Type B pancreatic cell (in vitro differentiated cells): Measurements from ENCODE around the gene FUT8. TPM values are rescaled to one million over a fixed set of nuclear protein-coding genes. Genes with fewer than 3 reads are reported as not detected.

Experiments used
- DNase-seq: peaks from one replicate; pipeline ENCODE4 v3.0.0; 2021; ENCODE audit warnings: mixed read lengths; ENCODE audit not compliant: unreplicated experiment; ENCODE audit errors: extremely low spot score
- H3K27ac Mint-ChIP-seq: 2 replicates; pipeline ENCODE4 v1.8.0; 2021; ENCODE audit warnings: mild to moderate bottlenecking, mixed read lengths
- H3K27me3 Mint-ChIP-seq: 2 replicates; pipeline ENCODE4 v1.8.0; 2021; ENCODE audit warnings: mixed read lengths
- H3K36me3 Mint-ChIP-seq: 2 replicates; pipeline ENCODE4 v1.8.0; 2021; ENCODE audit warnings: mixed read lengths
- H3K4me1 Mint-ChIP-seq: one replicate; pipeline ENCODE4 v1.8.0; 2021; ENCODE audit warnings: mixed read lengths; ENCODE audit not compliant: unreplicated experiment
- H3K4me3 Mint-ChIP-seq: 2 replicates; pipeline ENCODE4 v1.8.0; 2021; ENCODE audit warnings: mild to moderate bottlenecking, mixed read lengths
- H3K9me3 Mint-ChIP-seq: 2 replicates; pipeline ENCODE4 v1.8.0; 2021; ENCODE audit warnings: mixed read lengths
- CTCF ChIP-seq: fragments of 200-600 bp; sonication (generic); conservative IDR thresholded peaks from 2 replicates; pipeline ENCODE4 v1.5.0; 2021; ENCODE audit warnings: antibody characterized with exemption, mild to moderate bottlenecking
- long read RNA-seq: library from polyadenylated mRNA; unstranded; transcript quantifications from one replicate; pipeline ENCODE4 v2.0.0, GENCODE V29; 2020
- total RNA-seq: library from RNA; stranded (reverse); gene quantifications from 2 replicates; pipeline ENCODE4 v1.2.1, GENCODE V29; 2021; ENCODE audit warnings: low replicate concordance

The FUT8 gene
- total RNA-seq, result 50.9 and 67.4 TPM in 2 replicates
- long read RNA-seq, full-length matches to known transcripts, result 31 of 87 reads
- long read RNA-seq, partial matches to known transcripts, result 14 of 87 reads
- long read RNA-seq, other reads (novel, unspliced or antisense), result 42 of 87 reads

- peak; percentile 98 for DNase-seq
- no peaks in the 10 kb centered on the region for H3K27me3 Mint-ChIP-seq
- H3K4me3 Mint-ChIP-seq, result peak within 1 kb of the TSS; percentile 94
- H3K4me1 Mint-ChIP-seq, result peaks cover 18% of the 10 kb centered on the region
- H3K27ac Mint-ChIP-seq, result peak within 1 kb of the TSS; percentile 96
- H3K36me3 Mint-ChIP-seq, result no peaks in the 10 kb centered on the region
- TF ChIP-seq CTCF, result peak; percentile 60
- no peaks in the 10 kb centered on the region for H3K9me3 Mint-ChIP-seq
Observed at GRCh38 chr14:65412032-65412846, at the start of gene FUT8. Gene FUT8 (plus strand): TSS chr14:65412730. CDS start chr14:65561564, 148,834 bp downstream.

DNA sequence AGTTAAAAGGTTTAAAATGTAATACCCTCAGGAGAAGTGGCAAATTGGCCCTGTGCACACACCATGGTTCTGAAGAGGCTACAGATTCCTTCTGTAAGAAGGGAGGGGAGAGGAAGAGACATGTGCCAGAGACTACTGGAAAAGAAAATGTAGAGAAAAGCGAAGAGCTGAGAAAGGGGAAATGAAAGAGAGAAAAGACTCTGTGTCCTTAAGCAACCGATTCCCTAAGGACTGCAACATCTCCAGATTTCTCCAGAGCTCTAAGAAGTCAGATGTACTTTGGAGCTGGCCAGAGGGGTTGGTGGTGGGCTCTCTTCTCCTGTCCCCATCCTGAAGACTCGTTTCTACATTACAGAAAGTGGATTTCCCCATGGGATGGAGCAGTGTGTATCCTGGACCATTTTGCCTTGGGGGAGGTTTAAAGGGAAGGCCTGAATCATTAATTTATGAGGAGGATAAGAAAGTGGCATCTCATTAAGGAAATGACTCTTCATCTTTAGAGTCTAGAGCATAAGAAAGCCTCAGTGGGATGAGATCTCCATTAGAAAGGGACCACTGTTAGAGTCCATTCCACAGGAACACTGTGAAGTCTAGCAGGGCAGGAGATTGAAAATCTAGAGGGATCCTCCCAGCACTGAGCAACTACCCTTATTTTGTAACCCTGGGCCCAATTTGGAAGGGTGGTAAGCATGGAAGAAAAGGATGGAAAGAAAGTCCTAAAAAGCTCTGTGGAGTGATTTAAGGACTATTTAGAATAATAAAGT lies 45.5 kb upstream of the FUT8 start:
- H3K9me3 Mint-ChIP-seq, result no peaks in the 10 kb centered on the region
- no peak for DNase-seq
- H3K27me3 Mint-ChIP-seq, result no peaks in the 10 kb centered on the region
- H3K4me3 Mint-ChIP-seq, result no peak overlapping the region
- H3K27ac Mint-ChIP-seq, result no peak overlapping the region
- H3K36me3 Mint-ChIP-seq, result no peaks in the 10 kb centered on the region
- no peak for TF ChIP-seq CTCF
- peaks cover 2% of the 10 kb centered on the region for H3K4me1 Mint-ChIP-seq

DNA sequence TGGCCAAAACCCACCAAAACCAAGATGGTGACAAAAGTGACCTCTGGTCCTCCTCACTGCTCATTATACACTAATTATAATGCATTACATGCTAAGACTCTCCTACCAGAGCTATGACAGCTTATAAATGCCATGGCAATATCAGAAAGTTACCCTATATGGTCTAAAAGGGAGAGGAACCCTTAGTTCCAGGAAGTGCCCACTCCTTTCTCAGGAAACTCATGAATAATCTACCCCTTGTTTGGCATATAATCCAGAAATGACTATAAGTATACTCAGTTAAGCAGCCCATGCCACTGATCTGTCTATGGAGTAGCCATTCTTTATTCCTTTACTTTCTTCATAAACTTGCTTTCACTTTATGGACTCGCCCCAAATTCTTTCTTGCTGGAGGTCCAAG lies 43.0 kb upstream of the FUT8 start:
- no peak for DNase-seq
- Mint-ChIP-seq H3K9me3 (no peaks in the 10 kb centered on the region), H3K27ac (no peak overlapping the region), H3K4me3 (no peak overlapping the region), H3K36me3 (no peaks in the 10 kb centered on the region), H3K4me1 (no peaks in the 10 kb centered on the region), H3K27me3 (no peaks in the 10 kb centered on the region)
- no peak for TF ChIP-seq CTCF

- no peaks in the 10 kb centered on the region for H3K27me3 Mint-ChIP-seq
- no peak overlapping the region for H3K27ac Mint-ChIP-seq
- H3K9me3 Mint-ChIP-seq, result no peaks in the 10 kb centered on the region
- DNase-seq, result no peak
- H3K36me3 Mint-ChIP-seq, result no peaks in the 10 kb centered on the region
- no peak for TF ChIP-seq CTCF
- no peak overlapping the region for H3K4me3 Mint-ChIP-seq
- no peaks in the 10 kb centered on the region for H3K4me1 Mint-ChIP-seq
Observed at GRCh38 chr14:65370801-65371248, 41.7 kb upstream of the FUT8 start.

DNA sequence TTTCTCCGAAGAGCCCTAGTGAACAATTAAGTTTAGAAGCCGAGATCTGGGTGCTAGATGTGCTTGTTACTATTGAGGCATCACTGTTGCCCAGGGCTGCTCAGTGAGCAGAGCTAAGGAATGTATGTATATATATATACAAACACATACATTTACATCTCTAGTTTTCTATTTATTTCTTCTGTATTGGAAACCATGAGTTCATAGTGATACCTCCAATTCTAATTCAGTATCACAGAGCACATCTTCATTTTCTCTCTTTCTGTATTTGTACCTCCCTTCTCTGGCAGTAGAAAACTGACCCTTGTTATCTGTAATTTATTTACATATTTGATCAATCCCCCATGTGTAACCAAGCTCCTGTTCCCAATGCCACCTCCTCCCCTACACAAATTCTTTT lies 40.7 kb upstream of the FUT8 start:
- H3K4me3 Mint-ChIP-seq, result no peak overlapping the region
- TF ChIP-seq CTCF, result no peak
- H3K36me3 Mint-ChIP-seq, result no peaks in the 10 kb centered on the region
- H3K27me3 Mint-ChIP-seq, result no peaks in the 10 kb centered on the region
- DNase-seq, result no peak
- no peaks in the 10 kb centered on the region for H3K4me1 Mint-ChIP-seq
- no peaks in the 10 kb centered on the region for H3K9me3 Mint-ChIP-seq
- H3K27ac Mint-ChIP-seq, result no peak overlapping the region
